SIG-M5 (cell line): Measurements from ENCODE around the gene PC.
A peak's percentile ranks its signal among the peaks of the same experiment; 100 is the strongest.
"Not testable (repeated sequence)": the region's sequence is repeated elsewhere in the genome, so short reads cannot be mapped to it uniquely, and the experiment has no call there.

Experiments
- DNase-seq: peaks from one replicate; lab custom pipeline; 2025; lab: John Stamatoyannopoulos, UW

The PC gene

GRCh38 chr11:66981976-66982578 lies 23.9 kb upstream of the PC start:
- DNase-seq = peak; percentile 25

- DNase-seq = no peak
Measured at GRCh38 chr11:66979336-66979980, 21.3 kb upstream of the PC start.

GRCh38 chr11:66978717-66979116 lies 20.5 kb upstream of the PC start:
- DNase-seq = no peak

- no peak for DNase-seq
Measured at GRCh38 chr11:66978229-66978628, 20.0 kb upstream of the PC start.

GRCh38 chr11:66976925-66977324 lies 18.7 kb upstream of the PC start:
- no peak for DNase-seq

- no peak for DNase-seq
Measured at GRCh38 chr11:66976028-66976467, 17.9 kb upstream of the PC start.

GRCh38 chr11:66975405-66976027 lies 17.3 kb upstream of the PC start:
- no peak for DNase-seq

GRCh38 chr11:66974724-66975404 lies 16.7 kb upstream of the PC start, which contains the start of gene C11orf86:
C11orf86 (plus strand) TSS chr11:66975304; CDS start chr11:66975363, 59 bp downstream.
- no peak for DNase-seq

- DNase-seq = no peak
Measured at GRCh38 chr11:66973956-66974580, 15.9 kb upstream of the PC start.

- DNase-seq = no peak
Measured at GRCh38 chr11:66971488-66971887, 13.3 kb upstream of the PC start.

- DNase-seq = peak; percentile 88
Measured at GRCh38 chr11:66970807-66971442, 12.7 kb upstream of the PC start.

GRCh38 chr11:66970371-66970806 lies 12.2 kb upstream of the PC start:
- DNase-seq = no peak

- DNase-seq = no peak
Measured at GRCh38 chr11:66969584-66970225, 11.5 kb upstream of the PC start.

- no peak for DNase-seq
Measured at GRCh38 chr11:66967670-66968425, 9.7 kb upstream of the PC start.

GRCh38 chr11:66966351-66966750 lies 8.2 kb upstream of the PC start:
- no peak for DNase-seq

- DNase-seq = no peak
Measured at GRCh38 chr11:66964495-66964894, 6.3 kb upstream of the PC start.

GRCh38 chr11:66962801-66963200 lies 4.6 kb upstream of the PC start:
- no peak for DNase-seq

GRCh38 chr11:66962247-66962646 lies 4.1 kb upstream of the PC start:
- DNase-seq = no peak

- not testable (repeated sequence) for DNase-seq
Measured at GRCh38 chr11:66961691-66962213, 3.6 kb upstream of the PC start.

GRCh38 chr11:66958956-66959274 lies 732 bp upstream of the PC start:
- no peak for DNase-seq

- DNase-seq = no peak
Measured at GRCh38 chr11:66957971-66958231, 282 bp downstream of the PC start.
